ENCODE results near the gene CEBPZOS.

DNA sequence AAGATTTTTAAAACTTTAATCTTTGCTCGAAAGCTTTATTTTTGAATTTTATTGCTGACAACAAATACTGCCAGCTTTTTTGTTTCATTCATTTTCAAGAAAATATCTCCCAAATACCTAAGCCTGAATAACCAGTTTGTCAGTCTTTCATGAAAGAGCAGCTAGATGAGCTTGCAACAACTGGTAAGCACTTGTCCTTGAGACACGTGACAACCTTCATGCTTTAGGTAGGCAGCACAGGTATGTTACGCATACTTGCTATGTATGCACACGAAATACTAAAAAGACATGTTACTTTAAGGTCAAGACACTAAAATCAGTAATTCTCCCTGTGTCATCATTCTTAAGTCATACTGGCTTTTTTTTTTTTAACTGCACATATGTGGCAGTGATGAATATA is 22.8 kb downstream of the CEBPZOS start:
- TF ChIP-seq EP300 (IDR thresholded peaks at IDR 0.05): no peak
- TF ChIP-seq, protein P1, sequence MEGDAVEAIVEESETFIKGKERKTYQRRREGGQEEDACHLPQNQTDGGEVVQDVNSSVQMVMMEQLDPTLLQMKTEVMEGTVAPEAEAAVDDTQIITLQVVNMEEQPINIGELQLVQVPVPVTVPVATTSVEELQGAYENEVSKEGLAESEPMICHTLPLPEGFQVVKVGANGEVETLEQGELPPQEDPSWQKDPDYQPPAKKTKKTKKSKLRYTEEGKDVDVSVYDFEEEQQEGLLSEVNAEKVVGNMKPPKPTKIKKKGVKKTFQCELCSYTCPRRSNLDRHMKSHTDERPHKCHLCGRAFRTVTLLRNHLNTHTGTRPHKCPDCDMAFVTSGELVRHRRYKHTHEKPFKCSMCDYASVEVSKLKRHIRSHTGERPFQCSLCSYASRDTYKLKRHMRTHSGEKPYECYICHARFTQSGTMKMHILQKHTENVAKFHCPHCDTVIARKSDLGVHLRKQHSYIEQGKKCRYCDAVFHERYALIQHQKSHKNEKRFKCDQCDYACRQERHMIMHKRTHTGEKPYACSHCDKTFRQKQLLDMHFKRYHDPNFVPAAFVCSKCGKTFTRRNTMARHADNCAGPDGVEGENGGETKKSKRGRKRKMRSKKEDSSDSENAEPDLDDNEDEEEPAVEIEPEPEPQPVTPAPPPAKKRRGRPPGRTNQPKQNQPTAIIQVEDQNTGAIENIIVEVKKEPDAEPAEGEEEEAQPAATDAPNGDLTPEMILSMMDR (IDR thresholded peaks at IDR 0.05): no peak

Data from stomach (tissue), 4 donors.